Esophagus muscularis mucosa (tissue), 4 donors: ENCODE measurements around the gene RUNX2. TPM values are rescaled to one million over a fixed set of nuclear protein-coding genes. Genes with fewer than 3 reads are reported as not detected.

ENCODE experiments used
- DNase-seq: peaks from one replicate; pipeline ENCODE4 v3.0.0-alpha.2; 2017; ENCODE audit errors: extremely low spot score
- H3K27ac ChIP-seq, 4 donors: fragments of 200-600 bp; sonication (generic); replicated peaks in 1 of 4; 1 replicate in 3 of 4; 2 replicates in 1 of 4; pipeline ENCODE4 v1.5.1; 2016 to 2019; ENCODE audit warnings: mild to moderate bottlenecking in 1 of 4
- H3K27me3 ChIP-seq, 4 donors: fragments of 200-600 bp; sonication (generic); one replicate each; pipeline versions ENCODE4 v1.5.1 to v1.6.0; 2016 to 2019
- H3K36me3 ChIP-seq, 4 donors: fragments of 200-600 bp; sonication (generic); one replicate each; pipeline ENCODE4 v1.5.1; 2016 to 2019
- H3K4me1 ChIP-seq, 4 donors: fragments of 200-600 bp; sonication (generic); one replicate each; pipeline ENCODE4 v1.5.1; 2016 to 2019
- H3K4me3 ChIP-seq, 4 donors: fragments of 200-600 bp; sonication (generic); 1 replicate in 2 of 4; 2 replicates in 2 of 4; pipeline ENCODE4 v1.5.1; 2016 to 2019; ENCODE audit warnings: mild to moderate bottlenecking in 4 of 4, moderate library complexity in 1 of 4
- H3K9me3 ChIP-seq, 4 donors: fragments of 200-600 bp; sonication (generic); 1 replicate in 3 of 4; 2 replicates in 1 of 4; pipeline ENCODE4 v1.5.1; 2016 to 2019
- EP300 ChIP-seq: sonication (generic); formaldehyde crosslinking; IDR thresholded peaks from one replicate; pipeline ENCODE4 v1.6.1; 2017; ENCODE audit warnings: antibody characterized with exemption
- POLR2A ChIP-seq: fragments of 450-650 bp; IDR thresholded peaks from one replicate; pipeline ENCODE4 v1.6.1; 2017; ENCODE audit warnings: antibody characterized with exemption, moderate library complexity, mild to moderate bottlenecking, low read depth
- POLR2AphosphoS5 ChIP-seq, 2 donors: sonication (generic); formaldehyde crosslinking; IDR thresholded peaks; one replicate each; pipeline ENCODE4 v1.6.1; 2017; ENCODE audit warnings: antibody characterized with exemption in 2 of 2
- WGBS: methylation state at CpG from one replicate; pipeline ENCODE4 v1.1.5; 2018; 5-methylcytosine and 5-hydroxymethylcytosine counted together
- intact Hi-C: fragments of 100-400 bp; cut with DNase I; formaldehyde crosslinking; loops from one replicate; pipeline ENCODE4 v1.15.1; 2023
- total RNA-seq, 4 donors: library from RNA; depleted of rRNA; stranded (reverse); fragments of >200 nt; gene quantifications; one replicate each; pipeline versions ENCODE4 v1.1.0 to v1.2.1, GENCODE V29; 2016
- TF ChIP-seq, protein P1 (sequence below), 3 experiments: fragments of 200-600 bp in 2 of 3; fragments of 450-650 bp in 1 of 3; sonication (generic) in 2 of 3; IDR thresholded peaks; one replicate each; pipeline ENCODE4 v1.5.1; 2017 to 2019; ENCODE audit warnings: antibody characterized with exemption in 3 of 3, mild to moderate bottlenecking in 2 of 3, moderate library complexity in 1 of 3

RUNX2 gene
- total RNA-seq, 4 donors from 2014 or later = 1.0 to 1.6 (median 1.4) TPM

DNA sequence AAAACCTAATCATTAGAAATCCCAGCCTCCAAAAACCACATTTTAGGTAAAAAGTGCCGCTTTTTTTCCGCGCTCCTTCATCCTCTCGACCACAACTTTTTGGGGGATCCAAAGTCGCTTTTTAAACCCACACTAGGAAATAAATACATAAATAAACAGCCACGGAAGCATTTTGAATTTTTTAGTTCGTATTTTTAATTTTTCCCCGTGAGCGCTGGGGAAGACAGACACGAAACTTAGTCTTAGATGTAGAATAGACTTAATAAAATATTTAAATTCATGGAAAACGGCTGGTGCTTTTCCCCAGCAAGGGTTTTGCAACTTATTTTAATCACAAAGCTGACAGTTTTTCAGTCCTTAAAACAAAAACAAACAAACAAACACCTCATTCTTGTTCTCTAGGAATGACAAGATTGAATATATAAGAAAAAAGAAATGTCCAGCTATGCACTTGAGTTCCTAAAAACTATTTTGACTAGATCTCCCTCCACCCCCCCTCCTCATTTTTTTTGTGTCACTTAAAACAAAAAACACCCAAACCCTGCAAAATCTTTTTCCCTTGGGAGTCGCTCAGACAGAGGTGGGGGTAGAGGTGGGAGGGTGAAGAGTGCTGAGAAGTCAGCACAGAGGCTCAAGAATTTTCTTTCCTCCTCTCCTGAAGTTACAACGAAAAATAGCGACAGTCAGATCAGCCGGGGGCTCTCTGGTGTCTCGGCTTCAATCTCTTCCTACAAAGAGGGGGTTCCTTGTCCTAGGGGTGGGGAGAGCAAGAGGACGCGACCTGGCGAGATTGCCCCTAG is 93.0 kb downstream of the RUNX2 start:
- TF ChIP-seq POLR2A = no peak
- TF ChIP-seq POLR2AphosphoS5 (IDR thresholded peaks at IDR 0.05) = no peak
- TF ChIP-seq, protein P1, sequence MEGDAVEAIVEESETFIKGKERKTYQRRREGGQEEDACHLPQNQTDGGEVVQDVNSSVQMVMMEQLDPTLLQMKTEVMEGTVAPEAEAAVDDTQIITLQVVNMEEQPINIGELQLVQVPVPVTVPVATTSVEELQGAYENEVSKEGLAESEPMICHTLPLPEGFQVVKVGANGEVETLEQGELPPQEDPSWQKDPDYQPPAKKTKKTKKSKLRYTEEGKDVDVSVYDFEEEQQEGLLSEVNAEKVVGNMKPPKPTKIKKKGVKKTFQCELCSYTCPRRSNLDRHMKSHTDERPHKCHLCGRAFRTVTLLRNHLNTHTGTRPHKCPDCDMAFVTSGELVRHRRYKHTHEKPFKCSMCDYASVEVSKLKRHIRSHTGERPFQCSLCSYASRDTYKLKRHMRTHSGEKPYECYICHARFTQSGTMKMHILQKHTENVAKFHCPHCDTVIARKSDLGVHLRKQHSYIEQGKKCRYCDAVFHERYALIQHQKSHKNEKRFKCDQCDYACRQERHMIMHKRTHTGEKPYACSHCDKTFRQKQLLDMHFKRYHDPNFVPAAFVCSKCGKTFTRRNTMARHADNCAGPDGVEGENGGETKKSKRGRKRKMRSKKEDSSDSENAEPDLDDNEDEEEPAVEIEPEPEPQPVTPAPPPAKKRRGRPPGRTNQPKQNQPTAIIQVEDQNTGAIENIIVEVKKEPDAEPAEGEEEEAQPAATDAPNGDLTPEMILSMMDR (IDR thresholded peaks at IDR 0.05) = no peak
- no peak for TF ChIP-seq EP300
- Histone ChIP-seq H3K36me3 (no peaks in the 10 kb centered on the region), H3K27ac (no peak overlapping the region), H3K4me1 (peaks cover 29 to 48% (median 46%) of the 10 kb centered on the region in 4 donors), H3K27me3 (peaks cover 7 to 93% (median 46%) of the 10 kb centered on the region in 4 donors), H3K4me3 (peak overlapping the region; percentile 58 to 73 (median 60)), H3K9me3 (no peaks in the 10 kb centered on the region)
- WGBS = 15% methylated on average over 18 of the region's 19 CpGs
- no peak for DNase-seq
- intact Hi-C loops = no loop called here

DNA sequence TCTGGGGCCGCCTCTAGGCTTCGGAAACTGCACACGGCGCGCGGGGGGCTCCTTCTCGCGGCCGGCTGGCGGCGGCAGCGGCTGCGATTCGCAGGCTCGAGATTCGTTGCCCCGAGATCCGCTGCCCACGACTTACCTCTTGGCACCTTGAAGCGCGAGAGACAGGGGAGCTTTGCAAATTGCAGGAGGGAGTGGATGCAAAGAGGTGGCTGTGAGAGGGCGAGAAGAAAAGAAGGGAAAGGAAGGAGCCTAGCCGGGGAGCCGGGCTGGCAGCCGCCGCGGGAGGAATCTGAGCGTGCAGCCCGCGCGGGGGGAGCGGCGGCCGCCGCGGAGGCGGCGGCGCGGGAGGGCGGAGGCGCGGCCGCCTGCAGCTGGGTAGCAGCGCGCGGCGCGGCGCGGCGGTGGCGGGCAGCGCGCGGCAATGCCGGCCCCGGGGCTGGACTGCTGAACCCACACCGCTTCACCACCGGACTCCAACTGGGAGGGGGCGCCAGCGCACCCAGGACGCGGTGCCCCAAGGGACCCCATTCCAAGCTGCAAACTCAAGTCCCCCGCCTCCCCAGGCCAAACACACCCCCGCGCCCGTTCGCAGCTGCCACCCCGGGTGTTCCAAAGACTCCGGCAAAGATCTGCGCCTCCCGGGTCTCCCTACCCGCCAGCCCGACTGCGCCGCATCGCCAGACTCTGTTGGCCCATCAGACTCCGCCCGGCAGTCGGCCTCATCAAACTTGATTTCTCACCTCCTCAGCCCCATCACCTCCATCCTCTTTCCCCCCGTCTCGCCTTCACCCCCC is 93.8 kb downstream of the RUNX2 start:
- Histone ChIP-seq H3K4me3 (peak overlapping the region; percentile 58 to 73 (median 60)), H3K27ac (peak overlapping the region in 3 of 4 donors; percentile 27 to 60 (median 29)), H3K9me3 (no peaks in the 10 kb centered on the region), H3K4me1 (peaks cover 29 to 48% (median 46%) of the 10 kb centered on the region in 4 donors), H3K27me3 (peaks cover 7 to 89% (median 46%) of the 10 kb centered on the region in 4 donors), H3K36me3 (no peaks in the 10 kb centered on the region)
- DNase-seq = no peak
- TF ChIP-seq POLR2AphosphoS5 (IDR thresholded peaks at IDR 0.05) = peak; percentile 4 to 8
- TF ChIP-seq, protein P1 (IDR thresholded peaks at IDR 0.05) = no peak
- WGBS = under 1% methylated on average over 77 of the region's 83 CpGs
- intact Hi-C loops = no loop called here

DNA sequence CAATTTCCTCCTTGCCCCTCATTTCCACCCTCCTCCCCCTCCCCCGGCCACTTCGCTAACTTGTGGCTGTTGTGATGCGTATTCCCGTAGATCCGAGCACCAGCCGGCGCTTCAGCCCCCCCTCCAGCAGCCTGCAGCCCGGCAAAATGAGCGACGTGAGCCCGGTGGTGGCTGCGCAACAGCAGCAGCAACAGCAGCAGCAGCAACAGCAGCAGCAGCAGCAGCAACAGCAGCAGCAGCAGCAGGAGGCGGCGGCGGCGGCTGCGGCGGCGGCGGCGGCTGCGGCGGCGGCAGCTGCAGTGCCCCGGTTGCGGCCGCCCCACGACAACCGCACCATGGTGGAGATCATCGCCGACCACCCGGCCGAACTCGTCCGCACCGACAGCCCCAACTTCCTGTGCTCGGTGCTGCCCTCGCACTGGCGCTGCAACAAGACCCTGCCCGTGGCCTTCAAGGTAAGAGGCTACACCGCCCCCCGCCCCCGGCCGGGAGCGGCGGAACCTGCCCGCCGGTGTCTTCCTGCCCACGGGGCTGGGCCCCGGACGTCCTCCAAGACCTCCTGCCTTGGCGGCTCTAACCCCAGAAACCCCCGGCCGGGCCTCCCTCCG is 94.5 kb downstream of the RUNX2 start:
- 1% methylated on average over 18 of the region's 55 CpGs for WGBS
- H3K4me1 ChIP-seq = peaks cover 29 to 48% (median 46%) of the 10 kb centered on the region in 4 donors
- peak overlapping the region; percentile 27 to 60 (median 48) for H3K27ac ChIP-seq
- H3K27me3 ChIP-seq = peaks cover 7 to 82% (median 46%) of the 10 kb centered on the region in 4 donors
- no peaks in the 10 kb centered on the region for H3K36me3 ChIP-seq
- no peaks in the 10 kb centered on the region for H3K9me3 ChIP-seq
- intact Hi-C loops = no loop called here
- H3K4me3 ChIP-seq = peak overlapping the region; percentile 58 to 73 (median 60)
- TF ChIP-seq POLR2A = no peak
- TF ChIP-seq EP300 = no peak
- no peak for TF ChIP-seq POLR2AphosphoS5 (IDR thresholded peaks at IDR 0.05)
- TF ChIP-seq, protein P1 (IDR thresholded peaks at IDR 0.05) = no peak
- no peak for DNase-seq

DNA sequence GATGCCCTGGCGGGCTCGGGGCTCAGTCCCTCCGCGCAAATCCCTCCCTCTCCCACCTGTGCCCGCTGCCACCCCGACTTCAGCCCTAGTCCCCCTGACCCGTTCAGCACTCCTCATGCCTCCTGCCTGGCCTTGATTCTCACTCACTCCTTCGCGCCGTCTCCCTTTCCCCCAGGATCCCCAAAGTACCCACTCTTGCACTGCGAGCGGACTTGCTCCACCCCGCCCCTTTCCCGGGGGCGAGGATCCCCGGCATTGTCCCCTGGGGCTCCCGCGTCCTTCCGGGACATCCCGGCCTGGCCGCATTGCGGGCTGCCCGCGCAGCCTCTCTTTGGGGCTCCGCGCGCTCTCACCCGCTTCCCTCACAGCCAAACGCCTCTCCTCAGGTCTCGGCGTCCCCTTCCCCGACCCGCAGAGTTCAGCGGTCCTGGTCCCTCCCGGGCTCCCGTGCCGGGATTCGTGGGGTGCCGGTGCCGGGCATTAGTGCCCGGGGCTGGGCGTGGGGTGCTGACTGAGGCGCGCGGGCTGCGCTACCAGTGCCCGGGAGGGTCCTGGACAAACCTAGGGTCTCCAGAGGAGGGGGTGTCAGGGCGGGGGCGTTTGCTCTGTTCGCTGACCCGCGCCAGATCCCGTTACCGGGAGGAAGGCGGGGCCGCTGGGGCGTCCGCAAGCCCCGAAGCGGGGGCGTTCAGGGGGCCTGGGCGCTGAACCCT is 95.1 kb downstream of the RUNX2 start:
- TF ChIP-seq EP300 (no peak), POLR2AphosphoS5 (IDR thresholded peaks at IDR 0.05) (no peak), POLR2A (no peak)
- TF ChIP-seq, protein P1 (IDR thresholded peaks at IDR 0.05) = no peak
- Histone ChIP-seq H3K27me3 (peaks cover 7 to 75% (median 46%) of the 10 kb centered on the region in 4 donors), H3K36me3 (no peaks in the 10 kb centered on the region), H3K9me3 (no peaks in the 10 kb centered on the region), H3K4me1 (peaks cover 29 to 48% (median 46%) of the 10 kb centered on the region in 4 donors), H3K4me3 (peak overlapping the region; percentile 58 to 73 (median 60)), H3K27ac (peak overlapping the region; percentile 27 to 60 (median 48))
- WGBS = under 1% methylated on average over 27 of the region's 62 CpGs
- intact Hi-C loops = no loop called here
- no peak for DNase-seq
